CD4-positive, alpha-beta T cell (primary cell): ENCODE results near the gene NOC4L. TPM values are rescaled to one million over a fixed set of nuclear protein-coding genes. Genes with fewer than 3 reads are reported as not detected.

Experiments used
- ATAC-seq: fragments of 200-7000 bp; cut with Tn5 transposase; one replicate; pipeline ENCODE4 v1.10.0; 2022; ENCODE audit warnings: mild to moderate bottlenecking; ENCODE audit not compliant: poor library complexity
- CTCF ChIA-PET: fragments of 350-600 bp; sonication (Branson Sonifier 250); formaldehyde crosslinking; loops from one replicate; lab custom pipeline; 2021; ENCODE audit warnings: antibody characterized with exemption, inconsistent platforms; lab: Charles Lee
- POLR2A ChIA-PET: fragments of 350-600 bp; sonication (Branson Sonifier 250); formaldehyde crosslinking; loops from one replicate; lab custom pipeline; 2021; ENCODE audit warnings: antibody characterized with exemption, inconsistent platforms; lab: Charles Lee
- DNase-seq, 14 experiments: peaks; one replicate each; pipeline ENCODE4 v3.0.0-alpha.2; 2013 to 2020; ENCODE audit warnings: mixed read lengths in 2 of 14
- H3K27ac ChIP-seq, 2 donors: one replicate each; pipeline versions ENCODE4 v1.5.1 to v1.7.0; 2013; ENCODE audit warnings: low read length in 2 of 2, low read depth in 1 of 2, mild to moderate bottlenecking in 1 of 2
- H3K27me3 ChIP-seq, 2 experiments: 1 replicate in 1 of 2; 2 replicates in 1 of 2; pipeline versions ENCODE4 v1.6.1 to v1.7.0; 2013; ENCODE audit warnings: low read length in 2 of 2, control low read depth in 1 of 2, mild to moderate bottlenecking in 1 of 2, moderate library complexity in 1 of 2; ENCODE audit not compliant: insufficient read depth in 2 of 2, control insufficient read depth in 1 of 2
- H3K36me3 ChIP-seq: one replicate; pipeline ENCODE4 v1.6.1; 2013; ENCODE audit warnings: low read length, control low read depth; ENCODE audit not compliant: insufficient read depth
- H3K4me1 ChIP-seq: one replicate; pipeline ENCODE4 v1.6.1; 2013; ENCODE audit warnings: low read length, control low read depth; ENCODE audit not compliant: insufficient read depth
- H3K4me3 ChIP-seq: one replicate; pipeline ENCODE4 v1.5.1; 2013; ENCODE audit warnings: mild to moderate bottlenecking, low read length, moderate library complexity
- H3K9me3 ChIP-seq, 2 experiments: 1 replicate in 1 of 2; 2 replicates in 1 of 2; pipeline versions ENCODE4 v1.6.1 to v1.7.0; 2013; ENCODE audit warnings: low read length in 2 of 2, mild to moderate bottlenecking in 2 of 2, control low read depth in 1 of 2, moderate library complexity in 1 of 2; ENCODE audit not compliant: control insufficient read depth in 1 of 2, insufficient read depth in 1 of 2
- H3K27ac Mint-ChIP-seq: one replicate; pipeline ENCODE4 v1.8.0; 2020; ENCODE audit warnings: mixed read lengths
- H3K27me3 Mint-ChIP-seq: one replicate; pipeline ENCODE4 v1.8.0; 2021; ENCODE audit warnings: mixed read lengths
- H3K36me3 Mint-ChIP-seq: one replicate; pipeline ENCODE4 v1.8.0; 2021; ENCODE audit warnings: low read depth, mixed read lengths
- H3K4me1 Mint-ChIP-seq: one replicate; pipeline ENCODE4 v1.8.0; 2021; ENCODE audit warnings: low read depth, mixed read lengths
- H3K4me3 Mint-ChIP-seq: one replicate; pipeline ENCODE4 v1.8.0; 2020; ENCODE audit warnings: mild to moderate bottlenecking, mixed read lengths
- H3K9me3 Mint-ChIP-seq: one replicate; pipeline ENCODE4 v1.8.0; 2020; ENCODE audit warnings: mixed read lengths
- intact Hi-C, 2 experiments: fragments of 100-400 bp; cut with DNase I in 1 of 2; cut with micrococcal nuclease in 1 of 2; formaldehyde crosslinking; loops; one replicate each; pipeline versions ENCODE4 v1.15.1 to v1.9.0; 2023 to 2025; cut with DNase I, micrococcal nuclease
- total RNA-seq, 174 experiments: library from RNA in 2 of 174; stranded (reverse) in 2 of 174; gene quantifications; one replicate each; pipeline ENCODE4 v1.2.3 and lab custom pipeline; 2021 to 2026
- TF ChIP-seq, protein P1 (sequence below): fragments of 200-600 bp; IDR thresholded peaks from one replicate; pipeline ENCODE4 v1.8.0; 2022; ENCODE audit warnings: antibody characterized with exemption, mild to moderate bottlenecking

The NOC4L gene
- total RNA-seq, 2 experiments from 2014 or later, result 21.8 to 22.3 TPM

DNA sequence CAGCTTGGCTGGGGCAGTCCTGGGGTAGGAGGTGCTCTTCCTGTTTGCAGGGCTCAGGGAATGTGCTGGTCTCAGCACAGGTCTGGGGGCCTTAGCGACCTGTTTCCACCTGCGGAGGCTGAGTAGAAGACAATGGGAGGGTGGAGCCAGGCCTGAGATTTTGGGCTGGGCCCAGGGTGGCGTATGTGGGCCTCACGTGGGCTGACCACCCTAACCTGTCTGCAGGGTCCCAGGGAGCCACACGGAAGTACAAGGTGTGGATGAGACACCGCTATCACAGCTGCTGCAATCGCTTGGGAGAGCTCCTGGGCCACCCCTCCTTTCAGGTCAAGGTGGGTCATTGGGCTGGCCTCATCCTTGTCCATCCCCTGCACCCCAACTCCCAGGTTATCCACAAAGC, 1.1 kb downstream of the NOC4L start:
- intact Hi-C loops, result no loop called here
- Mint-ChIP-seq H3K27me3 (no peaks in the 10 kb centered on the region), H3K4me3 (peak overlapping the region; percentile 87), H3K9me3 (no peaks in the 10 kb centered on the region), H3K4me1 (peaks cover 25% of the 10 kb centered on the region), H3K27ac (peak overlapping the region; percentile 98), H3K36me3 (peaks cover 40% of the 10 kb centered on the region)
- DNase-seq, result peak in 1 of 14 experiments; percentile 40
- Histone ChIP-seq H3K4me3 (peak overlapping the region; percentile 72), H3K36me3 (peaks cover 39% of the 10 kb centered on the region), H3K27ac (peak overlapping the region in 1 of 2 donors; percentile 60), H3K4me1 (peaks cover 44% of the 10 kb centered on the region), H3K9me3 (no peaks in the 10 kb centered on the region), H3K27me3 (no peaks in the 10 kb centered on the region)
- CTCF ChIA-PET, result interaction anchor here (1.3 kb wide), 1 partner anchor 8 kb away, joined by 3 read pairs; no protein-coding TSS in a partner anchor
- TF ChIP-seq, protein P1, sequence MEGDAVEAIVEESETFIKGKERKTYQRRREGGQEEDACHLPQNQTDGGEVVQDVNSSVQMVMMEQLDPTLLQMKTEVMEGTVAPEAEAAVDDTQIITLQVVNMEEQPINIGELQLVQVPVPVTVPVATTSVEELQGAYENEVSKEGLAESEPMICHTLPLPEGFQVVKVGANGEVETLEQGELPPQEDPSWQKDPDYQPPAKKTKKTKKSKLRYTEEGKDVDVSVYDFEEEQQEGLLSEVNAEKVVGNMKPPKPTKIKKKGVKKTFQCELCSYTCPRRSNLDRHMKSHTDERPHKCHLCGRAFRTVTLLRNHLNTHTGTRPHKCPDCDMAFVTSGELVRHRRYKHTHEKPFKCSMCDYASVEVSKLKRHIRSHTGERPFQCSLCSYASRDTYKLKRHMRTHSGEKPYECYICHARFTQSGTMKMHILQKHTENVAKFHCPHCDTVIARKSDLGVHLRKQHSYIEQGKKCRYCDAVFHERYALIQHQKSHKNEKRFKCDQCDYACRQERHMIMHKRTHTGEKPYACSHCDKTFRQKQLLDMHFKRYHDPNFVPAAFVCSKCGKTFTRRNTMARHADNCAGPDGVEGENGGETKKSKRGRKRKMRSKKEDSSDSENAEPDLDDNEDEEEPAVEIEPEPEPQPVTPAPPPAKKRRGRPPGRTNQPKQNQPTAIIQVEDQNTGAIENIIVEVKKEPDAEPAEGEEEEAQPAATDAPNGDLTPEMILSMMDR, result no peak
- POLR2A ChIA-PET, result interaction anchor here (1.5 to 1.9 kb wide), 3 partner anchors 9 to 44 kb away, joined by 4 to 8 read pairs (median 6); no protein-coding TSS in a partner anchor
- no peak for ATAC-seq

GRCh38 chr12:132146098-132146497, 1.8 kb downstream of the NOC4L start:
- Mint-ChIP-seq H3K4me1 (peaks cover 25% of the 10 kb centered on the region), H3K27ac (peak overlapping the region; percentile 98), H3K9me3 (no peaks in the 10 kb centered on the region), H3K36me3 (peaks cover 37% of the 10 kb centered on the region), H3K4me3 (peak overlapping the region; percentile 87), H3K27me3 (no peaks in the 10 kb centered on the region)
- Histone ChIP-seq H3K27ac (no peak overlapping the region), H3K36me3 (peaks cover 35% of the 10 kb centered on the region), H3K9me3 (no peaks in the 10 kb centered on the region), H3K4me1 (peaks cover 44% of the 10 kb centered on the region), H3K27me3 (no peaks in the 10 kb centered on the region), H3K4me3 (no peak overlapping the region)
- ChIA-PET CTCF (interaction anchor here (1.3 kb wide), 1 partner anchor 8 kb away, joined by 3 read pairs; no protein-coding TSS in a partner anchor), POLR2A (interaction anchor here (1.5 to 1.9 kb wide), 3 partner anchors 8 to 43 kb away, joined by 4 to 8 read pairs (median 6); no protein-coding TSS in a partner anchor)
- peak in 1 of 14 experiments; percentile 28 for DNase-seq
- TF ChIP-seq, protein P1, result no peak
- no peak for ATAC-seq
- intact Hi-C loops, result no loop called here

- H3K4me1 Mint-ChIP-seq, result peaks cover 25% of the 10 kb centered on the region
- Histone ChIP-seq H3K9me3 (no peaks in the 10 kb centered on the region), H3K27me3 (no peaks in the 10 kb centered on the region), H3K4me3 (no peak overlapping the region), H3K36me3 (peaks cover 35% of the 10 kb centered on the region), H3K4me1 (peaks cover 42% of the 10 kb centered on the region), H3K27ac (no peak overlapping the region)
- peaks cover 35% of the 10 kb centered on the region for H3K36me3 Mint-ChIP-seq
- no peaks in the 10 kb centered on the region for H3K9me3 Mint-ChIP-seq
- peak overlapping the region; percentile 98 for H3K27ac Mint-ChIP-seq
- TF ChIP-seq, protein P1, result no peak
- peak overlapping the region; percentile 87 for H3K4me3 Mint-ChIP-seq
- ChIA-PET POLR2A (interaction anchor here (1.9 kb wide), 1 partner anchor 39 kb away, joined by 4 read pairs; no protein-coding TSS in a partner anchor), CTCF (no interaction called here)
- no peak for ATAC-seq
- DNase-seq, result no peak
- H3K27me3 Mint-ChIP-seq, result no peaks in the 10 kb centered on the region
- intact Hi-C loops, result no loop called here
These were observed 2.6 kb downstream of the NOC4L start for GRCh38 chr12:132146772-132147422.
